Measurements from ENCODE around the gene EDARADD. TPM values are rescaled to one million over a fixed set of nuclear protein-coding genes. Genes with fewer than 3 reads are reported as not detected.

The EDARADD gene
- polyA plus RNA-seq, 3 donors from 2014 or later: 5.2 to 5.8 TPM; not detected in 1

GRCh38 chr1:236398538-236398937 is 4.5 kb downstream of the EDARADD start:
- no peak overlapping the region for H3K27ac Mint-ChIP-seq

GRCh38 chr1:236400061-236400603 is 6.0 kb downstream of the EDARADD start:
- H3K4me3 Mint-ChIP-seq: no peak overlapping the region
- peaks cover 2 to 10% (median 4%) of the 10 kb centered on the region in 3 donors for H3K27me3 Mint-ChIP-seq (ENCODE audit: low read depth in 3 of 3)
- H3K27ac Mint-ChIP-seq: peak overlapping the region in 2 of 6 donors; percentile 12 to 68
- H3K4me1 Mint-ChIP-seq: peaks cover 17 to 26% of the 10 kb centered on the region in 2 donors
- H3K36me3 Mint-ChIP-seq: no peaks in the 10 kb centered on the region
- no peak for DNase-seq
- no peaks in the 10 kb centered on the region for H3K9me3 Mint-ChIP-seq

More at GRCh38 chr1:236398538-236398937, 4.5 kb downstream of the EDARADD start:
- no peaks in the 10 kb centered on the region for H3K9me3 Mint-ChIP-seq
- peaks cover 31 to 41% of the 10 kb centered on the region in 2 donors for H3K4me1 Mint-ChIP-seq
- H3K4me3 Mint-ChIP-seq: peak overlapping the region in 1 of 5 donors; percentile 31
- DNase-seq: no peak
- H3K36me3 Mint-ChIP-seq: peaks cover 0 to 3% (median 0%) of the 10 kb centered on the region in 3 donors
- peaks cover 0 to 10% (median 7%) of the 10 kb centered on the region in 3 donors for H3K27me3 Mint-ChIP-seq (ENCODE audit: low read depth in 3 of 3)

DNA sequence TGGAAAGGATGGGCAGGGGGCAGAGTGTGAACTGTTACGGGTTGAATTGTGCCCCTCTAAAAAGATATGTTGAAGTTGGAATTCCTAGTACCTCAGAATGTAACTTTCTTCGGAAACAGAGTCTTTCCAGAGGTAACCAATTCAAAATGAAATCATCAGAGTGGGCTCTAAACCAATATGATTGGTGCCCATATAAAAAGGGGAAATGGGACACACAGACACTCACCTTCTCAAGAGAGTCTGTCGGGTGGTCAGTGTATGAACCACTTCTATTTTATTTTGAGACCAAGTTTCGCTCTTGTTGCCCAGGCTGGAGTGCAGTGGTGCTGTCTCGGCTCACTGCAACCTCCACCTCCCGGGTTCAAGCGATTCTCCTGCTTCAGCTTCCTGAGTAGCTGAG is 7.6 kb downstream of the EDARADD start:
- H3K27ac Mint-ChIP-seq: no peak overlapping the region
- no peaks in the 10 kb centered on the region for H3K9me3 Mint-ChIP-seq
- H3K4me3 Mint-ChIP-seq: no peak overlapping the region
- peaks cover 0 to 5% (median 3%) of the 10 kb centered on the region in 3 donors for H3K27me3 Mint-ChIP-seq (ENCODE audit: low read depth in 3 of 3)
- no peaks in the 10 kb centered on the region for H3K36me3 Mint-ChIP-seq
- peaks cover 10 to 15% of the 10 kb centered on the region in 2 donors for H3K4me1 Mint-ChIP-seq
- DNase-seq: no peak

DNA sequence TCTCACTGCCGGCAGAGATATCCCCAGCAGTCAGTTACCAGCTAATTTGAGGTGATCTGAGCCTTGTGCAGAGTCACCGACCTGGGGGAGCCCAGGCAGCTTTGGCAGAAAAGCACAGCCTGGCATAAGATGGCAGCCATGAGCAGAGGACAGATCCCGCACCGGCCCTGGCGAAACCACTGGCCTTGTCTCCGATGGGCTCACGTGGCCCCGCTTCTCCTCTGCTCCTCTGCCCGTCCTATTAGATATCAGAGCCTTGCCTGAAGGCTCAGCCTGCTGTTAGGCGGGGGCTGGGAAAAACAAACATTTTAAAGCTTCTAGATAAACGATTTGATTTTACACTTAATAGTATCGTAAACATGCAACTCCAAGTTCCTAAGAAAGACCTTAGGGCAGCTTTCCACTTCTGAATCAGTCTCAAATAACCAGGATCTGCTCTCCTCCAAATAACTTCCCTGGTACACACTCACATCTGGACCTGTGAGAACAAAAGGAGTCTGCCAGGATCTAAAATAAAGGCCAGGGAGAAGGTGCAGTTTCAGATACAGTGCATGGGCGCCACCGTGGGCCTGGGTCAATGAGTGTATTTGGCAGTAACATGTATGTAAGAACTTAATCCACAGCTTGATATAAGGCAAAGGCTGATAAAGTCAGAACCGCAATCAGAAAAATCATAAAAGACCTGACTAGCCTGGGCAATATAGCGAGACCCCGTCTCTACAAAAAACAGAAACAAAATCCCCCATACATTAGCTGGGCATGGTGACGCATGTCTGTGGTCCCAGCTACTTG is 10.0 kb downstream of the EDARADD start:
- peak overlapping the region in 1 of 6 donors; percentile 19 for H3K27ac Mint-ChIP-seq
- H3K4me1 Mint-ChIP-seq: peaks cover 8 to 12% of the 10 kb centered on the region in 2 donors
- no peak overlapping the region for H3K4me3 Mint-ChIP-seq

DNA sequence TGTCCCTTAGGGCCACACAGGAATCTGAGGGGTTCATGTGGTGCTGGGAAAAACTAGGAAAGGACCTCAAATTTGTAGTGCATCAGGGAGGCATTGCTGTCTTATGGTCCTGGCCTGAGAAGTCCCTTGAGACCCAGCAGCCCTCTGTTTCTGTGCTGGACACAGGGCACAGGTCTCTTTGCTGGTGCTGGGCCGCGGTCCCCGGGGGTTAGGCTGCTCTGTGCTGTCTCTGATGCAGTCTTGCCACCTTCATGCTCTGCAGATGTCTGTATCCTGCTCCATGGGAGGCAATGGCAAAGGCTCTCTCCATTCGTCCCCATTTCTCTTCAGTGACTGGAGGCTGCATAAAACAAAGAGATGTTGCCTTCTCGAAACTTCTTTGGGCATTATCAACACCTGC is 13.0 kb downstream of the EDARADD start:
- no peaks in the 10 kb centered on the region for H3K9me3 Mint-ChIP-seq
- no peak for DNase-seq
- no peak overlapping the region for H3K27ac Mint-ChIP-seq
- H3K4me3 Mint-ChIP-seq: no peak overlapping the region
- H3K4me1 Mint-ChIP-seq: peaks cover 0 to 1% of the 10 kb centered on the region in 2 donors
- H3K27me3 Mint-ChIP-seq (ENCODE audit: low read depth in 3 of 3): peaks cover 0 to 3% (median 0%) of the 10 kb centered on the region in 3 donors
- peaks cover 0 to 5% (median under 1%) of the 10 kb centered on the region in 3 donors for H3K36me3 Mint-ChIP-seq

More for the DNA sequence above, 10.0 kb downstream of the EDARADD start:
- Mint-ChIP-seq H3K27me3 (ENCODE audit: low read depth in 3 of 3) (peaks cover 0 to 3% (median 0%) of the 10 kb centered on the region in 3 donors), H3K9me3 (no peaks in the 10 kb centered on the region), H3K36me3 (no peaks in the 10 kb centered on the region)
- DNase-seq: no peak

DNA sequence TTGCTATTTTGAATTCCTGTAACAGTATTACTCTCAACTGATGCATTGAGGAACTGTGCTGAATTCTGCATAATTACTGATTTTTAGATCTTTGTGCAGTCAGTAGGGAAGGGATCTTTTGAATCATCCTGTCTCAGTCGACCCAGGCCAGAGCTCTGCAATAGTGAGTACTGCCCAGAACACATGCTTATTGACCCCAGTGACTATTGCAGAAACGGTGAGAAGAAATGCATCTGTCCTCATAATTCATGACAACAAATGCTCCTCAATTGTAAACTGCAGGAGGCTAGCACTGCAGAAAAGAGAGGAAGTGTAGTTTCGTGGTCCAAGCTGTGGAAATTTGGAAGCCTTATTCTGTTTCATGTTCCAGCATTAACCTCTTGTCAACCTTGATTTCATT is 19.6 kb downstream of the EDARADD start:
- Mint-ChIP-seq H3K9me3 (no peaks in the 10 kb centered on the region), H3K4me1 (peaks cover 39 to 41% of the 10 kb centered on the region in 2 donors), H3K27ac (peak overlapping the region in 4 of 6 donors; percentile 8 to 61 (median 40)), H3K27me3 (ENCODE audit: low read depth in 3 of 3) (peaks cover 2 to 9% (median 3%) of the 10 kb centered on the region in 3 donors), H3K36me3 (peaks cover 3 to 7% (median 6%) of the 10 kb centered on the region in 3 donors), H3K4me3 (no peak overlapping the region)
- DNase-seq: no peak

GRCh38 chr1:236416165-236416564 is 22.1 kb downstream of the EDARADD start:
- Mint-ChIP-seq H3K27me3 (ENCODE audit: low read depth in 3 of 3) (peaks cover 2 to 9% (median 3%) of the 10 kb centered on the region in 3 donors), H3K9me3 (no peaks in the 10 kb centered on the region)

DNA sequence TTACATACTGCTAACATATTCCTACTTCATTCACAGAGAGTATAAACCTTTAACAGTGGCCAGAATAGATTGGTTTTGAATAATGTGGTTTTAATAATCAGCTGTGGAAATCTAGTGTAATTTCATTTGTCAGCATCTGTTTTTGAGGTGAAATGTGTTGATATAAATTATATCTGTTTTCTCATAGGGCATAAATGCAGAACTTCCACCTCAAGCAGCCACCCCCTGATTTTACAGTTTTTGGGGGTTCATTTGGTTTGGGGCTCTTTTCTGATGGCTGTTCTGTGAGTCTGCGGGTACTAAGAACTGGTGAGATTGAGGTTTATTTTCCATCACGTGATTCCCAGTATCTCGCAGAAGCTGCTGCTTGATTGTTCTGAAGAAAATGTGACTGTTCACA is 23.2 kb downstream of the EDARADD start:
- Mint-ChIP-seq H3K4me3 (peak overlapping the region; percentile 29 to 67 (median 57)), H3K27ac (peak overlapping the region; percentile 81 to 99 (median 92)), H3K4me1 (peaks cover 40 to 41% of the 10 kb centered on the region in 2 donors), H3K9me3 (no peaks in the 10 kb centered on the region), H3K36me3 (peaks cover 3 to 6% (median 5%) of the 10 kb centered on the region in 3 donors), H3K27me3 (ENCODE audit: low read depth in 3 of 3) (peaks cover 2 to 9% (median 3%) of the 10 kb centered on the region in 3 donors)
- peak; percentile 51 to 68 (median 53) for DNase-seq

More at GRCh38 chr1:236416165-236416564, 22.1 kb downstream of the EDARADD start:
- peaks cover 41% of the 10 kb centered on the region in 2 donors for H3K4me1 Mint-ChIP-seq
- peak overlapping the region; percentile 94 to 100 (median 99) for H3K27ac Mint-ChIP-seq
- H3K36me3 Mint-ChIP-seq: peaks cover 3 to 9% (median 5%) of the 10 kb centered on the region in 3 donors
- H3K4me3 Mint-ChIP-seq: peak overlapping the region; percentile 80 to 90 (median 86)
- peak; percentile 80 to 88 (median 85) for DNase-seq

GRCh38 chr1:236419502-236419901 is 25.4 kb downstream of the EDARADD start:
- Mint-ChIP-seq H3K4me1 (peaks cover 30 to 37% of the 10 kb centered on the region in 2 donors), H3K4me3 (no peak overlapping the region), H3K36me3 (peaks cover 3 to 5% (median 4%) of the 10 kb centered on the region in 3 donors), H3K27ac (peak overlapping the region in 3 of 6 donors; percentile 22 to 94 (median 79)), H3K27me3 (ENCODE audit: low read depth in 3 of 3) (peaks cover 1 to 9% (median 2%) of the 10 kb centered on the region in 3 donors), H3K9me3 (no peaks in the 10 kb centered on the region)
- no peak for DNase-seq

- H3K27ac Mint-ChIP-seq: peak overlapping the region; percentile 1 to 94 (median 6)
- peaks cover 0 to 5% (median 0%) of the 10 kb centered on the region in 3 donors for H3K27me3 Mint-ChIP-seq (ENCODE audit: low read depth in 3 of 3)
- H3K4me3 Mint-ChIP-seq: no peak overlapping the region
- H3K36me3 Mint-ChIP-seq: peaks cover under 1 to 4% (median 3%) of the 10 kb centered on the region in 3 donors
- no peaks in the 10 kb centered on the region for H3K9me3 Mint-ChIP-seq
- DNase-seq: no peak
- peaks cover 30 to 31% of the 10 kb centered on the region in 2 donors for H3K4me1 Mint-ChIP-seq
These were observed 26.9 kb downstream of the EDARADD start for GRCh38 chr1:236421022-236421421.

DNA sequence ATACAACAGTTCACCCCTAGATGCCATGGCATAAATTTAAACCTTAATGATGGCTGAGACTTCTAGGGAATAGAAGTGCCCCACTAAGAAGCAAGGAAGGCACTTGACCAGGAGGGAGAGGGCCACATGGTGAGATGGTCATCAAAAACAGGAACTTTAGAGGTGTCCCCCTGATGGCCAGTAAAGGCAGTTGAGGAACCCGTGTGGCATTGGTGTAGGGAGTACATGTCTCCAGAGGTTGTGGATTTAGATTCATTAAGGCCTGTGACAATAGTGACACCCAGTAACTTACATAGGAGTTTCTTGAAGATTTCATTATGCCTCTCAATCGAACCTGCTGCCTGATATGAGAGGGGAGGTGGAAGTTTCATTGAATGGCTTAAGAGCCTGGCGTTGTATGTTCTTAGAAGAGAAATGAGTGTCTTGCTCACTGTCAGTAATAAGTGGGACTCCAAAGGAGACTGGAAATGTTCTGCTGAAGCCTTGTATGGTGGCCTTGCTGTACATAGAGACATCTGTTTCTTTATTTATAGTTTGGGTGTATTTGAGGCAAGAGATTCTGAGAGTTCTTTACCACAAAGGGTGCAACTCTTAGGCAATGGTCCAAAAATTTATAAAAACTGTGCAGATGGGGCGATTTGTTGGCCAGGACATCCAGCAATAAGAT is 27.9 kb downstream of the EDARADD start:
- peaks cover 23 to 24% of the 10 kb centered on the region in 2 donors for H3K4me1 Mint-ChIP-seq
- DNase-seq: no peak
- H3K9me3 Mint-ChIP-seq: no peaks in the 10 kb centered on the region
- H3K36me3 Mint-ChIP-seq: peaks cover 0 to 4% (median 2%) of the 10 kb centered on the region in 3 donors
- no peak overlapping the region for H3K4me3 Mint-ChIP-seq
- H3K27ac Mint-ChIP-seq: peak overlapping the region in 4 of 6 donors; percentile 1 to 55 (median 12)
- H3K27me3 Mint-ChIP-seq (ENCODE audit: low read depth in 3 of 3): peaks cover 0 to 2% (median 0%) of the 10 kb centered on the region in 3 donors

DNA sequence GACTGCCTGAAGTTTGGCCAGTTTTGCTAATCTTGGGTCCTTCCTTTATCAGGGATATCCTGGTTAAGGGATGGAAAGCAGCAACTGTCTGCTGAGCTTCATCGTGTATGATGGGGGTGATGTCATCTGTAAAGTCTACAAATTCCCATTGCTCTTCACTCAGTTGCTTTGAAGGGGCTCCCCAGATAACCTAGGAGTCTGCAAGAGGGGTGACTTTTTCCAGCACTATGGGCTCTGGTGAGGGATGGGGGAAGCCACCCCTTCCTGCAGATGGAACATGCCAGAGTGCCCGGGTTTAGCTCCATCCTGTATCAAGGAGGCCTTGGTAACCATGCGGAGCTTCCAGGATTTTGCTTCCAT is 28.4 kb downstream of the EDARADD start:
- Mint-ChIP-seq H3K4me3 (no peak overlapping the region), H3K9me3 (no peaks in the 10 kb centered on the region), H3K36me3 (peaks cover 0 to 4% (median 2%) of the 10 kb centered on the region in 3 donors), H3K4me1 (peaks cover 17 to 19% of the 10 kb centered on the region in 2 donors), H3K27me3 (ENCODE audit: low read depth in 3 of 3) (peaks cover 0 to 2% (median 0%) of the 10 kb centered on the region in 3 donors), H3K27ac (peak overlapping the region in 2 of 6 donors; percentile 17 to 55)
- no peak for DNase-seq

GRCh38 chr1:236425031-236425663 is 31.1 kb downstream of the EDARADD start:
- Mint-ChIP-seq H3K4me1 (peaks cover 8 to 16% of the 10 kb centered on the region in 2 donors), H3K27ac (peak overlapping the region in 5 of 6 donors; percentile 36 to 78 (median 53)), H3K27me3 (ENCODE audit: low read depth in 3 of 3) (peaks cover 0 to 3% (median 2%) of the 10 kb centered on the region in 3 donors), H3K4me3 (no peak overlapping the region), H3K9me3 (no peaks in the 10 kb centered on the region), H3K36me3 (peaks cover 4 to 9% (median 4%) of the 10 kb centered on the region in 3 donors)
- DNase-seq: peak; percentile 46 to 59 (median 55)

Measured in immature natural killer cell (primary cell).